ENCODE data around the gene SPEG.
"Not testable (repeated sequence)": the region's sequence is repeated elsewhere in the genome, so short reads cannot be mapped to it uniquely, and the experiment has no call there.

Gene SPEG

GRCh38 chr2:219405451-219405850 is 29.2 kb upstream of the SPEG start:
- DNase-seq, result peak; percentile 50

GRCh38 chr2:219405958-219406860 is 28.4 kb upstream of the SPEG start:
- no peak for DNase-seq

GRCh38 chr2:219406861-219407230 is 27.8 kb upstream of the SPEG start:
- DNase-seq, result peak; percentile 99

GRCh38 chr2:219407343-219407742 is 27.3 kb upstream of the SPEG start:
- DNase-seq, result not testable (repeated sequence)

GRCh38 chr2:219408204-219408603 is 26.4 kb upstream of the SPEG start:
- DNase-seq, result no peak

- DNase-seq, result peak; percentile 65
Observed at GRCh38 chr2:219408631-219409030, 26.0 kb upstream of the SPEG start.

- no peak for DNase-seq
Observed at GRCh38 chr2:219409619-219410018, 25.0 kb upstream of the SPEG start.

GRCh38 chr2:219410390-219410789 is 24.3 kb upstream of the SPEG start:
- no peak for DNase-seq

GRCh38 chr2:219414857-219415256 is 19.8 kb upstream of the SPEG start:
- no peak for DNase-seq

- no peak for DNase-seq
Observed at GRCh38 chr2:219415580-219416234, 18.9 kb upstream of the SPEG start.

- no peak for DNase-seq
Observed at GRCh38 chr2:219416235-219416602, 18.4 kb upstream of the SPEG start.

- DNase-seq, result no peak
Observed at GRCh38 chr2:219416938-219417337, 17.7 kb upstream of the SPEG start.

GRCh38 chr2:219417374-219417773 is 17.3 kb upstream of the SPEG start:
- DNase-seq, result no peak

- no peak for DNase-seq
Observed at GRCh38 chr2:219418155-219419011, 16.3 kb upstream of the SPEG start, which contains the start of gene DES. Gene DES (plus strand): TSS chr2:219418377. CDS start chr2:219418463, 86 bp downstream.

GRCh38 chr2:219419012-219419324 is 15.7 kb upstream of the SPEG start:
- DNase-seq, result no peak

- no peak for DNase-seq
Observed at GRCh38 chr2:219419331-219420197, 15.1 kb upstream of the SPEG start.

GRCh38 chr2:219420687-219421086 is 14.0 kb upstream of the SPEG start:
- DNase-seq, result no peak

GRCh38 chr2:219421323-219421722 is 13.3 kb upstream of the SPEG start:
- DNase-seq, result no peak

- no peak for DNase-seq
Observed at GRCh38 chr2:219422952-219423534, 11.6 kb upstream of the SPEG start.

GRCh38 chr2:219423652-219424377 is 10.8 kb upstream of the SPEG start:
- no peak for DNase-seq

Data from fibroblast of skin of back (primary cell).